GM18502 (cell line): ENCODE data around the gene HTRA3.
"Not testable (repeated sequence)": the region's sequence is repeated elsewhere in the genome, so short reads cannot be mapped to it uniquely, and the experiment has no call there.

Source experiments
- ATAC-seq: cut with Tn5 transposase; IDR thresholded peaks from one replicate; pipeline ENCODE4 v1.9.1; 2021; ENCODE audit warnings: mild to moderate bottlenecking; ENCODE audit not compliant: unreplicated experiment, poor library complexity

Gene HTRA3

GRCh38 chr4:8335848-8336247 lies 66.3 kb downstream of the HTRA3 start:
- no peak for ATAC-seq

- ATAC-seq: no peak
Observed at GRCh38 chr4:8336412-8337075, 67.0 kb downstream of the HTRA3 start.

- no peak for ATAC-seq
Observed at GRCh38 chr4:8338351-8338961, 68.9 kb downstream of the HTRA3 start.

- ATAC-seq: no peak
Observed at GRCh38 chr4:8340781-8341241, 71.3 kb downstream of the HTRA3 start.

GRCh38 chr4:8341281-8341680 lies 71.7 kb downstream of the HTRA3 start:
- not testable (repeated sequence) for ATAC-seq

GRCh38 chr4:8341691-8342090 lies 72.1 kb downstream of the HTRA3 start:
- ATAC-seq: no peak

- ATAC-seq: no peak
Observed at GRCh38 chr4:8342651-8343261, 73.2 kb downstream of the HTRA3 start.

- no peak for ATAC-seq
Observed at GRCh38 chr4:8343262-8343966, 73.9 kb downstream of the HTRA3 start.

- ATAC-seq: no peak
Observed at GRCh38 chr4:8343967-8344331, 74.4 kb downstream of the HTRA3 start.

GRCh38 chr4:8344377-8344776 lies 74.8 kb downstream of the HTRA3 start:
- no peak for ATAC-seq

GRCh38 chr4:8345053-8345945 lies 75.7 kb downstream of the HTRA3 start:
- no peak for ATAC-seq

GRCh38 chr4:8345946-8346814 lies 76.6 kb downstream of the HTRA3 start:
- ATAC-seq: no peak

GRCh38 chr4:8346838-8347605 lies 77.5 kb downstream of the HTRA3 start:
- ATAC-seq: no peak

- no peak for ATAC-seq
Observed at GRCh38 chr4:8347660-8348059, 78.1 kb downstream of the HTRA3 start.

- ATAC-seq: no peak
Observed at GRCh38 chr4:8348071-8348470, 78.5 kb downstream of the HTRA3 start.

- not testable (repeated sequence) for ATAC-seq
Observed at GRCh38 chr4:8349236-8349635, 79.7 kb downstream of the HTRA3 start.

- ATAC-seq: no peak
Observed at GRCh38 chr4:8349664-8350236, 80.2 kb downstream of the HTRA3 start.

GRCh38 chr4:8350352-8350751 lies 80.8 kb downstream of the HTRA3 start:
- no peak for ATAC-seq
